ENCODE data around the gene TUBGCP5. TPM values are rescaled to one million over a fixed set of nuclear protein-coding genes. Genes with fewer than 3 reads are reported as not detected.
"Not testable (repeated sequence)": the region's sequence is repeated elsewhere in the genome, so short reads cannot be mapped to it uniquely, and the experiment has no call there.

TUBGCP5 gene
- total RNA-seq, 1 experiment from 2014 or later: 31.8 TPM

DNA sequence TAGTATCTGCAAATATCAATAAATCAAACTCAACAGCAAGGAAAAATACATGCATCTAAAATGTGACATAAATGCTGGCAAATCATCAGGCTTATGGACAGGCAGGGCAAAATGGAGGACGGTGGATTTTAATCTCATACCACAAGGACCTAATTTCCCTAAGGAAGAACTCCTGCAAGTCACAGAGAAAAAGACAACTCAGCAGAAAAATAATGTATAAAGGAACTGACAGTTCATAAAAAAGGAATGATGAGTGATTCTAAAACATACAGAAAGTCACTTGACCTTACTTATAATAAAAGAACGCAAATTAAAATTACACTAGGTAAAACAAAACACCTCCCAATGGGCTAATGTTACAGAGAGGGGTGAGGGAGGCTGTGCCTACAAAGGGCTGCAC lies 17.2 kb downstream of the TUBGCP5 start:
- POLR2A ChIA-PET (ENCODE audit: low non-redundant PET): no interaction called here
- TF ChIP-seq EZH2 (IDR thresholded peaks at IDR 0.05; ENCODE audit: borderline replicate concordance, low read depth, low read length, poor library complexity, severe bottlenecking): no peak
- TF ChIP-seq, protein P1, sequence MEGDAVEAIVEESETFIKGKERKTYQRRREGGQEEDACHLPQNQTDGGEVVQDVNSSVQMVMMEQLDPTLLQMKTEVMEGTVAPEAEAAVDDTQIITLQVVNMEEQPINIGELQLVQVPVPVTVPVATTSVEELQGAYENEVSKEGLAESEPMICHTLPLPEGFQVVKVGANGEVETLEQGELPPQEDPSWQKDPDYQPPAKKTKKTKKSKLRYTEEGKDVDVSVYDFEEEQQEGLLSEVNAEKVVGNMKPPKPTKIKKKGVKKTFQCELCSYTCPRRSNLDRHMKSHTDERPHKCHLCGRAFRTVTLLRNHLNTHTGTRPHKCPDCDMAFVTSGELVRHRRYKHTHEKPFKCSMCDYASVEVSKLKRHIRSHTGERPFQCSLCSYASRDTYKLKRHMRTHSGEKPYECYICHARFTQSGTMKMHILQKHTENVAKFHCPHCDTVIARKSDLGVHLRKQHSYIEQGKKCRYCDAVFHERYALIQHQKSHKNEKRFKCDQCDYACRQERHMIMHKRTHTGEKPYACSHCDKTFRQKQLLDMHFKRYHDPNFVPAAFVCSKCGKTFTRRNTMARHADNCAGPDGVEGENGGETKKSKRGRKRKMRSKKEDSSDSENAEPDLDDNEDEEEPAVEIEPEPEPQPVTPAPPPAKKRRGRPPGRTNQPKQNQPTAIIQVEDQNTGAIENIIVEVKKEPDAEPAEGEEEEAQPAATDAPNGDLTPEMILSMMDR (conservative IDR thresholded peaks at IDR 0.05; ENCODE audit: low read depth, low read length): no peak
- CTCF ChIA-PET: no interaction called here
- Histone ChIP-seq H3K9me3 (ENCODE audit: low read depth, low read length, poor library complexity, severe bottlenecking) (no peaks in the 10 kb centered on the region), H3K4me3 (ENCODE audit: low read depth, low read length, poor library complexity, severe bottlenecking) (no peak overlapping the region), H3K27ac (ENCODE audit: low read depth, low read length, poor library complexity, severe bottlenecking) (no peak overlapping the region), H3K27me3 (replicated peaks; ENCODE audit: insufficient read depth, low read depth, low read length, poor library complexity) (no peaks in the 10 kb centered on the region), H3K36me3 (ENCODE audit: insufficient read depth, low read length, poor library complexity, severe bottlenecking) (peaks cover 84% of the 10 kb centered on the region), H3K4me1 (ENCODE audit: insufficient read depth, low read length, poor library complexity, severe bottlenecking) (no peaks in the 10 kb centered on the region)
- no peak for DNase-seq (ENCODE audit: low spot score)
- no TSS peak for BruUV-seq (replicated peaks)
- intact Hi-C loops (cut with micrococcal nuclease; ENCODE audit: unreplicated experiment): no loop called here

DNA sequence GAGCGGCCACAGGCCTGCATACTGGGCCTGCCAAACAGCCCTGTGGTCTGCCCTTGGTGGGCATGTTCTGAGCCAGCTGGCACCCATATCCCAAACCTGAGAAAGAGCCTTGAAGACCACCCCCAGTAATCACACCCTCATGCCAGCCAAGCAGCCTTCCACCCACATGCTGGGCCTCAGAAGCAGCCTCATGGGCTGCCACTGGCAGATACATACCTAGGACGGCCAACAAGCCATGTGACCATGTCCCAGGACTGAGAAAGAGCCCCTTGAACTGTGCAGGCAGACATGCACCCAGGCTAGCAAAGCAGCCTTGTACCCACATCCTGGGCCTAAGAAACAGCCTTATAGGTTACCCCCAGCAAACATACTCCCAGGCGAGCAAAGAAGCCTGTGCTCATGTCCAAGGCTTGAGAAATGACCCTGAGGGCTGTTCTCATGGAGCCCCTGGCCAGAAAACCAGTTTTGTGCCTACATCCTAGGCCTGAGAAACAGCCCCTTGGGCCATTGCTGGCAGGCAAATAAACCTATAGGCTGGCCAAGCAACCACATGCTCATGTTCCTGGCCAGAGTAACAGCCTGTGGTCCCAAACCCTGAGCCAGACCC lies 24.9 kb downstream of the TUBGCP5 start:
- intact Hi-C loops (cut with micrococcal nuclease; ENCODE audit: unreplicated experiment): no loop called here
- no peaks in the 10 kb centered on the region for H3K4me1 ChIP-seq (ENCODE audit: insufficient read depth, low read length, poor library complexity, severe bottlenecking)
- ChIA-PET POLR2A (ENCODE audit: low non-redundant PET) (no interaction called here), CTCF (no interaction called here)
- no peaks in the 10 kb centered on the region for H3K9me3 ChIP-seq (ENCODE audit: low read depth, low read length, poor library complexity, severe bottlenecking)
- no TSS peak for BruUV-seq (replicated peaks)
- H3K36me3 ChIP-seq (ENCODE audit: insufficient read depth, low read length, poor library complexity, severe bottlenecking): peaks cover 43% of the 10 kb centered on the region
- DNase-seq (ENCODE audit: low spot score): no peak
- H3K27ac ChIP-seq (ENCODE audit: low read depth, low read length, poor library complexity, severe bottlenecking): no peak overlapping the region
- H3K4me3 ChIP-seq (ENCODE audit: low read depth, low read length, poor library complexity, severe bottlenecking): no peak overlapping the region
- TF ChIP-seq, protein P1 (conservative IDR thresholded peaks at IDR 0.05; ENCODE audit: low read depth, low read length): no peak
- TF ChIP-seq EZH2 (IDR thresholded peaks at IDR 0.05; ENCODE audit: borderline replicate concordance, low read depth, low read length, poor library complexity, severe bottlenecking): no peak
- no peaks in the 10 kb centered on the region for H3K27me3 ChIP-seq (replicated peaks; ENCODE audit: insufficient read depth, low read depth, low read length, poor library complexity)

DNA sequence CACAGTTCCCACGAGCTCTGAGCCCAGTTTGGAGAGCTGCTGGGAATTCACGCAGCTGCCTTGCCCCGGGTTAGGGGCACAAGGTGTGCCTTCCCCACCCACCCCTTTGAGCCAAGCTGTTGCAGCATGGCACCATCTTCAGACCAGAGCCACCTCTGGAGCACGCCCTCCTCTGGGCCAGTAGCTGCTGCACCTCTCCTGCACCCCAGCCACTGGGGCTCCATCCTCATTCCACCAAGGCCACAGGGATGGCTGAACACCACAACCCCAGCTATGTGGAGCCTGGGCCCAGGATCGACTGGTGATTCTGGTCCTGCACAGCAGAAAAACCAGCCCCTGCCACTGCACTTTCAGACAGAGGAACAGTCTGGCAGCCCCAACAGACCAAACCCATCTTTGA lies 25.7 kb downstream of the TUBGCP5 start:
- ChIA-PET POLR2A (ENCODE audit: low non-redundant PET) (no interaction called here), CTCF (no interaction called here)
- H3K4me1 ChIP-seq (ENCODE audit: insufficient read depth, low read length, poor library complexity, severe bottlenecking): no peaks in the 10 kb centered on the region
- no peak for TF ChIP-seq EZH2 (IDR thresholded peaks at IDR 0.05; ENCODE audit: borderline replicate concordance, low read depth, low read length, poor library complexity, severe bottlenecking)
- TF ChIP-seq, protein P1 (conservative IDR thresholded peaks at IDR 0.05; ENCODE audit: low read depth, low read length): no peak
- H3K36me3 ChIP-seq (ENCODE audit: insufficient read depth, low read length, poor library complexity, severe bottlenecking): peaks cover 42% of the 10 kb centered on the region
- no peak overlapping the region for H3K4me3 ChIP-seq (ENCODE audit: low read depth, low read length, poor library complexity, severe bottlenecking)
- DNase-seq (ENCODE audit: low spot score): no peak
- intact Hi-C loops (cut with micrococcal nuclease; ENCODE audit: unreplicated experiment): no loop called here
- no TSS peak for BruUV-seq (replicated peaks)
- H3K27ac ChIP-seq (ENCODE audit: low read depth, low read length, poor library complexity, severe bottlenecking): no peak overlapping the region
- H3K9me3 ChIP-seq (ENCODE audit: low read depth, low read length, poor library complexity, severe bottlenecking): no peaks in the 10 kb centered on the region
- no peaks in the 10 kb centered on the region for H3K27me3 ChIP-seq (replicated peaks; ENCODE audit: insufficient read depth, low read depth, low read length, poor library complexity)

DNA sequence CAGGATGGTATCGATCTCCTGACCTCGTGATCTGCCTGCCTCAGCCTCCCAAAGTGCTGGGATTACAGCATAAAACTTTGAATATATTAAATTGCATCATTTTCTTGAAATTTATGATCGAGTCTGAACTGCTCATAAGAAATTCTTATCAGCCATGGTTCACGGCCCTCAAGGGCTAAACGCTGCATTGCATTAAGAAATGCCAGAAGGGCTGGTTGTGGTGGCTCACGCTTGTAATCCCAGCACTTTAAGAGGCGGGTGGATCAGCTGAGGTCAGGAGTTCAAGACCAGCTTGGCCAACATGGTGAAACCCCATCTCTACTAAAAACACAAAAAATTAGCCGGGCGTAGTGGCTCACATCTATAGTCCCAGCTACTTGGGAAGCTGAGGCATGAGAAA lies 26.8 kb downstream of the TUBGCP5 start:
- CTCF ChIA-PET; BruUV-seq (replicated peaks); DNase-seq (ENCODE audit: low spot score); POLR2A ChIA-PET (ENCODE audit: low non-redundant PET); H3K9me3 ChIP-seq (ENCODE audit: low read depth, low read length, poor library complexity, severe bottlenecking); H3K27me3 ChIP-seq (replicated peaks; ENCODE audit: insufficient read depth, low read depth, low read length, poor library complexity); H3K4me1 ChIP-seq (ENCODE audit: insufficient read depth, low read length, poor library complexity, severe bottlenecking); intact Hi-C loops (cut with micrococcal nuclease; ENCODE audit: unreplicated experiment); H3K27ac ChIP-seq (ENCODE audit: low read depth, low read length, poor library complexity, severe bottlenecking); H3K4me3 ChIP-seq (ENCODE audit: low read depth, low read length, poor library complexity, severe bottlenecking): not testable (repeated sequence)
- peaks cover 39% of the 10 kb centered on the region for H3K36me3 ChIP-seq (ENCODE audit: insufficient read depth, low read length, poor library complexity, severe bottlenecking)
